IMR-90 (cell line): ENCODE measurements around the gene CFAP251.

Experiments
- NFE2L2 ChIP-seq: fragments of 150-350 bp; IDR thresholded peaks from 2 replicates; pipeline ENCODE4 v1.6.1; 2016; ENCODE audit warnings: low read depth, mild to moderate bottlenecking, low read length
- SMC3 ChIP-seq: fragments of 150-350 bp; IDR thresholded peaks from 2 replicates; pipeline ENCODE4 v1.6.1; 2016; ENCODE audit warnings: low read depth, mild to moderate bottlenecking, antibody characterized with exemption, low read length, moderate library complexity
- TF ChIP-seq, protein P1 (sequence below): conservative IDR thresholded peaks from 2 replicates; pipeline ENCODE4 v1.5.1; 2012; ENCODE audit warnings: mild to moderate bottlenecking, low read depth, low read length, improper control_type of control experiment

DNA sequence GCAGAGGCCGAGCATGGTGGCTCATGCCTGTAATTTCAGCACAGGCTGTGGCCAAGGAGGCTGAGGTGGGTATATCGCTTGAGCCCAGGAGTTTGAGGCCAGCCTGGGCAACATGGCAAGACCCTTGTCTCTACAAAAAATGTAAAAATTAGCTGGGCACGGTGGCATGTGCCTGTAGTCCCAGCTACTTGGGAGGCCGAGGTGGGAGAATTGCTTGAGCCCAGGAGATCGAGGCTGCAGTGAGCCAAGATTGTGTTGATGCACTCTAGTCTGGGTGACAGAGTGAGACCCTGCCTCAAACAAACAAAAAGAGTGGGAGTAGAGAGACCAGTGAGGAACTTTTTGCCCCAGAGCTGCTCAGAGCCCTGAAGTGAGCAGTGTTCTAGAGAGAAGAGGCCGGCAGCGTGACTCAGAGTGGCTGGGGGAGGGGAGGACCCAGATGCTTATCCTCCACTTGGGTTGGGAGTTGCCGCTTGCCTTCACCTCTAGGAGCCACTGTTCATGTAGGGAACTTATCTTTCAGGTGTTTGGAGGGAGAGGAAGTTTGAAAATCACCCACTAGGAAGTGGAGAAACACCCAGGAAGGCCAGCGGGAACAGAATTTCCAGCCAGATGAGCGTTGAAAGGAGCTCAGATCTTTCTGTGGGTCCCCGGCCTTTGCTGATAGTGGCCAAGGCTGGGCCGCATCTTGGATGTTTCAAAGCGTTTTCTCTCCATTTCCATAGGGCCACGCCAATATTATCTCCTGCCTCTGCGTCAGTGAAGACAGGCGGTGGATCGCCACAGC is 15.3 kb downstream of the CFAP251 start:
- TF ChIP-seq, protein P1, sequence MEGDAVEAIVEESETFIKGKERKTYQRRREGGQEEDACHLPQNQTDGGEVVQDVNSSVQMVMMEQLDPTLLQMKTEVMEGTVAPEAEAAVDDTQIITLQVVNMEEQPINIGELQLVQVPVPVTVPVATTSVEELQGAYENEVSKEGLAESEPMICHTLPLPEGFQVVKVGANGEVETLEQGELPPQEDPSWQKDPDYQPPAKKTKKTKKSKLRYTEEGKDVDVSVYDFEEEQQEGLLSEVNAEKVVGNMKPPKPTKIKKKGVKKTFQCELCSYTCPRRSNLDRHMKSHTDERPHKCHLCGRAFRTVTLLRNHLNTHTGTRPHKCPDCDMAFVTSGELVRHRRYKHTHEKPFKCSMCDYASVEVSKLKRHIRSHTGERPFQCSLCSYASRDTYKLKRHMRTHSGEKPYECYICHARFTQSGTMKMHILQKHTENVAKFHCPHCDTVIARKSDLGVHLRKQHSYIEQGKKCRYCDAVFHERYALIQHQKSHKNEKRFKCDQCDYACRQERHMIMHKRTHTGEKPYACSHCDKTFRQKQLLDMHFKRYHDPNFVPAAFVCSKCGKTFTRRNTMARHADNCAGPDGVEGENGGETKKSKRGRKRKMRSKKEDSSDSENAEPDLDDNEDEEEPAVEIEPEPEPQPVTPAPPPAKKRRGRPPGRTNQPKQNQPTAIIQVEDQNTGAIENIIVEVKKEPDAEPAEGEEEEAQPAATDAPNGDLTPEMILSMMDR: no peak
- TF ChIP-seq SMC3: no peak
- no peak for TF ChIP-seq NFE2L2
